ENCODE data around the gene AGBL3.
"Not testable (repeated sequence)": the region's sequence is repeated elsewhere in the genome, so short reads cannot be mapped to it uniquely, and the experiment has no call there.

AGBL3 gene

GRCh38 chr7:135121868-135122267 lies 135.6 kb downstream of the AGBL3 start:
- no peak for DNase-seq (ENCODE audit: low spot score)
- no peak for TF ChIP-seq CTCF (conservative IDR thresholded peaks at IDR 0.05; ENCODE audit: low read depth)
- CTCF ChIA-PET, result no interaction called here
- POLR2A ChIA-PET (ENCODE audit: low non-redundant PET), result no interaction called here
- H3K27ac ChIP-seq, result no peak overlapping the region

GRCh38 chr7:135124631-135125030 lies 138.3 kb downstream of the AGBL3 start:
- CTCF ChIA-PET; DNase-seq (ENCODE audit: low spot score): not testable (repeated sequence)
- POLR2A ChIA-PET (ENCODE audit: low non-redundant PET), result interaction anchor here (0.7 kb wide), 1 partner anchor 39 kb away, joined by 3 read pairs; no protein-coding TSS in a partner anchor

GRCh38 chr7:135128931-135129330 lies 142.6 kb downstream of the AGBL3 start:
- DNase-seq (ENCODE audit: low spot score), result no peak
- H3K27ac ChIP-seq, result no peak overlapping the region
- ChIA-PET POLR2A (ENCODE audit: low non-redundant PET) (no interaction called here), CTCF (interaction anchor here (0.6 kb wide), 1 partner anchor 664 kb away, joined by 3 read pairs; no protein-coding TSS in a partner anchor)
- no peak for TF ChIP-seq CTCF (conservative IDR thresholded peaks at IDR 0.05; ENCODE audit: low read depth)

More at GRCh38 chr7:135124631-135125030, 138.3 kb downstream of the AGBL3 start:
- H3K27ac ChIP-seq, result not testable (repeated sequence)

- no peak overlapping the region for H3K27ac ChIP-seq
- DNase-seq (ENCODE audit: low spot score), result no peak
- CTCF ChIA-PET, result no interaction called here
- TF ChIP-seq CTCF (conservative IDR thresholded peaks at IDR 0.05; ENCODE audit: low read depth), result no peak
- POLR2A ChIA-PET (ENCODE audit: low non-redundant PET), result no interaction called here
Observed at GRCh38 chr7:135129579-135129978, 143.3 kb downstream of the AGBL3 start.

- no peak for TF ChIP-seq CTCF (conservative IDR thresholded peaks at IDR 0.05; ENCODE audit: low read depth)
- CTCF ChIA-PET, result interaction anchor here (0.6 kb wide), 1 partner anchor 433 kb away, joined by 6 read pairs; no protein-coding TSS in a partner anchor
- H3K27ac ChIP-seq, result no peak overlapping the region
- POLR2A ChIA-PET (ENCODE audit: low non-redundant PET), result no interaction called here
- DNase-seq (ENCODE audit: low spot score), result no peak
Observed at GRCh38 chr7:135143885-135144668, 157.8 kb downstream of the AGBL3 start.

- ChIA-PET POLR2A (ENCODE audit: low non-redundant PET) (no interaction called here), CTCF (interaction anchor here (0.5 kb wide), 1 partner anchor 51 kb away, joined by 3 read pairs; no protein-coding TSS in a partner anchor)
- no peak overlapping the region for H3K27ac ChIP-seq
- no peak for DNase-seq (ENCODE audit: low spot score)
- TF ChIP-seq CTCF (conservative IDR thresholded peaks at IDR 0.05; ENCODE audit: low read depth), result no peak
Observed at GRCh38 chr7:135147341-135147898, 161.1 kb downstream of the AGBL3 start.
